GM18868 (cell line): ENCODE results near the gene SPDYA.
"Not testable (repeated sequence)": the region's sequence is repeated elsewhere in the genome, so short reads cannot be mapped to it uniquely, and the experiment has no call there.

Source experiments
- ATAC-seq: cut with Tn5 transposase; IDR thresholded peaks from one replicate; pipeline ENCODE4 v1.9.1; 2021; ENCODE audit warnings: mild to moderate bottlenecking, moderate library complexity; ENCODE audit not compliant: unreplicated experiment

Gene SPDYA

GRCh38 chr2:28810384-28811285 lies at the start of gene SPDYA:
Gene SPDYA, plus strand, starts transcription at chr2:28810834. Its CDS starts 5,181 bp downstream, at chr2:28816015.
- ATAC-seq = peak; percentile 82

- no peak for ATAC-seq
Observed at GRCh38 chr2:28761420-28761819, 49.2 kb upstream of the SPDYA start.

GRCh38 chr2:28764909-28765711 lies 45.5 kb upstream of the SPDYA start:
- no peak for ATAC-seq

GRCh38 chr2:28766070-28766469 lies 44.6 kb upstream of the SPDYA start:
- no peak for ATAC-seq

- ATAC-seq = no peak
Observed at GRCh38 chr2:28767337-28767736, 43.3 kb upstream of the SPDYA start.

GRCh38 chr2:28768422-28768821 lies 42.2 kb upstream of the SPDYA start:
- no peak for ATAC-seq

GRCh38 chr2:28768952-28769351 lies 41.7 kb upstream of the SPDYA start:
- ATAC-seq = no peak

- ATAC-seq = no peak
Observed at GRCh38 chr2:28772351-28772750, 38.3 kb upstream of the SPDYA start.

GRCh38 chr2:28776471-28776870 lies 34.2 kb upstream of the SPDYA start:
- ATAC-seq = no peak

GRCh38 chr2:28778392-28778791 lies 32.2 kb upstream of the SPDYA start:
- no peak for ATAC-seq

- ATAC-seq = no peak
Observed at GRCh38 chr2:28779001-28779400, 31.6 kb upstream of the SPDYA start.

- no peak for ATAC-seq
Observed at GRCh38 chr2:28780496-28780895, 30.1 kb upstream of the SPDYA start.

GRCh38 chr2:28782423-28782822 lies 28.2 kb upstream of the SPDYA start:
- ATAC-seq = no peak

- not testable (repeated sequence) for ATAC-seq
Observed at GRCh38 chr2:28784570-28784969, 26.1 kb upstream of the SPDYA start.

GRCh38 chr2:28796620-28797019 lies 14.0 kb upstream of the SPDYA start:
- ATAC-seq = no peak

- no peak for ATAC-seq
Observed at GRCh38 chr2:28801726-28802125, 8.9 kb upstream of the SPDYA start.

GRCh38 chr2:28802975-28803429 lies 7.6 kb upstream of the SPDYA start:
- no peak for ATAC-seq

- no peak for ATAC-seq
Observed at GRCh38 chr2:28809927-28810326, 707 bp upstream of the SPDYA start.

- no peak for ATAC-seq
Observed at GRCh38 chr2:28818053-28818452, 7.4 kb downstream of the SPDYA start.

GRCh38 chr2:28821295-28821958 lies 10.8 kb downstream of the SPDYA start:
- no peak for ATAC-seq

GRCh38 chr2:28822036-28822435 lies 11.4 kb downstream of the SPDYA start:
- ATAC-seq = no peak
